HCT116 (cell line): Measurements from ENCODE around the gene C8A.

ENCODE experiments used
- FOSL1 ChIP-seq: IDR thresholded peaks from 2 replicates; pipeline ENCODE4 v1.6.1; 2012; ENCODE audit warnings: low read depth
- POLR2A ChIP-seq: IDR thresholded peaks from 2 replicates; pipeline ENCODE4 v1.7.0; 2011; ENCODE audit warnings: borderline replicate concordance; ENCODE audit not compliant: insufficient read depth, insufficient read length; ENCODE audit errors: extremely low read depth
- TF ChIP-seq, protein P1 (sequence below), 3 experiments: fragments of 200-600 bp in 1 of 3; sonication (generic) in 1 of 3; IDR thresholded peaks in 2 of 3; conservative IDR thresholded peaks in 1 of 3; 2 replicates each; pipeline ENCODE4 v1.5.1; 2012 to 2017; ENCODE audit warnings: low read depth in 2 of 3, low read length in 2 of 3, antibody characterized with exemption in 1 of 3, borderline replicate concordance in 1 of 3, control low read depth in 1 of 3, mild to moderate bottlenecking in 1 of 3, mixed read lengths in 1 of 3, mixed run types in 1 of 3, moderate library complexity in 1 of 3; ENCODE audit not compliant: insufficient read depth in 1 of 3

DNA sequence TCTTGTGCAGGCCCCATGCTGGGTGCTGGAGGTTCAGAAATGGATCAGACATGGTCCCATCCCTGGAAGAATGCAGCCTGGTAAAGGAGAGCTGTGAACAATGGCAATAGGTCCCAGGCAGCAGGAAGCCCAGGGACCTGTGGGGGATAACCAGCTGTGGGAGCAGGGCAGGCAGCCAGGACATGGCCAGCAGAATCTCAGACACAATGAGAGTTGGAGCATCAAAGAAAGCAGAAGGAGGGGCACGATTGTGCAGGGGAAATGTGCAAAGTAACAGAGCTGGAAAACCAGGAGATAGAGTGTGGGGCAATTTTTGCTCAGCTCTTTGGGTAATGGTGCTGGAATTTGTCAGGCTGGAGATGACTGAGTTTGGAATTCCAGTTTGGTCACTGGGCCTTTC lies 66.9 kb downstream of the C8A start:
- TF ChIP-seq, protein P1, sequence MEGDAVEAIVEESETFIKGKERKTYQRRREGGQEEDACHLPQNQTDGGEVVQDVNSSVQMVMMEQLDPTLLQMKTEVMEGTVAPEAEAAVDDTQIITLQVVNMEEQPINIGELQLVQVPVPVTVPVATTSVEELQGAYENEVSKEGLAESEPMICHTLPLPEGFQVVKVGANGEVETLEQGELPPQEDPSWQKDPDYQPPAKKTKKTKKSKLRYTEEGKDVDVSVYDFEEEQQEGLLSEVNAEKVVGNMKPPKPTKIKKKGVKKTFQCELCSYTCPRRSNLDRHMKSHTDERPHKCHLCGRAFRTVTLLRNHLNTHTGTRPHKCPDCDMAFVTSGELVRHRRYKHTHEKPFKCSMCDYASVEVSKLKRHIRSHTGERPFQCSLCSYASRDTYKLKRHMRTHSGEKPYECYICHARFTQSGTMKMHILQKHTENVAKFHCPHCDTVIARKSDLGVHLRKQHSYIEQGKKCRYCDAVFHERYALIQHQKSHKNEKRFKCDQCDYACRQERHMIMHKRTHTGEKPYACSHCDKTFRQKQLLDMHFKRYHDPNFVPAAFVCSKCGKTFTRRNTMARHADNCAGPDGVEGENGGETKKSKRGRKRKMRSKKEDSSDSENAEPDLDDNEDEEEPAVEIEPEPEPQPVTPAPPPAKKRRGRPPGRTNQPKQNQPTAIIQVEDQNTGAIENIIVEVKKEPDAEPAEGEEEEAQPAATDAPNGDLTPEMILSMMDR (IDR thresholded peaks at IDR 0.05 in 2 of 3, conservative IDR thresholded peaks at IDR 0.05 in 1 of 3; ENCODE audit: borderline replicate concordance in 1 of 3, insufficient read depth in 1 of 3, low read depth in 2 of 3, low read length in 2 of 3), result no peak
- TF ChIP-seq FOSL1 (no peak), POLR2A (no peak)
